LNCaP clone FGC (cell line): ENCODE results near the gene KBTBD7.

Source experiments
- DNase-seq: peaks from one replicate; pipeline ENCODE4 v3.0.0-alpha.2; 2011; ENCODE audit warnings: low read depth
- H3K4me3 ChIP-seq: 2 replicates; pipeline ENCODE4 v1.5.1; 2011; ENCODE audit warnings: mild to moderate bottlenecking, low read depth, low read length, control low read depth
- TF ChIP-seq, protein P1 (sequence below): IDR thresholded peaks from 2 replicates; pipeline ENCODE4 v1.5.1; 2012; ENCODE audit warnings: mild to moderate bottlenecking; ENCODE audit not compliant: control insufficient read depth, insufficient read depth; ENCODE audit errors: extremely low read depth

The KBTBD7 gene

GRCh38 chr13:41156620-41157019 lies 37.7 kb downstream of the KBTBD7 start:
- TF ChIP-seq, protein P1, sequence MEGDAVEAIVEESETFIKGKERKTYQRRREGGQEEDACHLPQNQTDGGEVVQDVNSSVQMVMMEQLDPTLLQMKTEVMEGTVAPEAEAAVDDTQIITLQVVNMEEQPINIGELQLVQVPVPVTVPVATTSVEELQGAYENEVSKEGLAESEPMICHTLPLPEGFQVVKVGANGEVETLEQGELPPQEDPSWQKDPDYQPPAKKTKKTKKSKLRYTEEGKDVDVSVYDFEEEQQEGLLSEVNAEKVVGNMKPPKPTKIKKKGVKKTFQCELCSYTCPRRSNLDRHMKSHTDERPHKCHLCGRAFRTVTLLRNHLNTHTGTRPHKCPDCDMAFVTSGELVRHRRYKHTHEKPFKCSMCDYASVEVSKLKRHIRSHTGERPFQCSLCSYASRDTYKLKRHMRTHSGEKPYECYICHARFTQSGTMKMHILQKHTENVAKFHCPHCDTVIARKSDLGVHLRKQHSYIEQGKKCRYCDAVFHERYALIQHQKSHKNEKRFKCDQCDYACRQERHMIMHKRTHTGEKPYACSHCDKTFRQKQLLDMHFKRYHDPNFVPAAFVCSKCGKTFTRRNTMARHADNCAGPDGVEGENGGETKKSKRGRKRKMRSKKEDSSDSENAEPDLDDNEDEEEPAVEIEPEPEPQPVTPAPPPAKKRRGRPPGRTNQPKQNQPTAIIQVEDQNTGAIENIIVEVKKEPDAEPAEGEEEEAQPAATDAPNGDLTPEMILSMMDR = no peak
- DNase-seq = no peak

GRCh38 chr13:41154042-41154441 lies 40.3 kb downstream of the KBTBD7 start:
- H3K4me3 ChIP-seq = no peak overlapping the region
- TF ChIP-seq, protein P1 = no peak
- DNase-seq = no peak

More at GRCh38 chr13:41156620-41157019, 37.7 kb downstream of the KBTBD7 start:
- H3K4me3 ChIP-seq = no peak overlapping the region

DNA sequence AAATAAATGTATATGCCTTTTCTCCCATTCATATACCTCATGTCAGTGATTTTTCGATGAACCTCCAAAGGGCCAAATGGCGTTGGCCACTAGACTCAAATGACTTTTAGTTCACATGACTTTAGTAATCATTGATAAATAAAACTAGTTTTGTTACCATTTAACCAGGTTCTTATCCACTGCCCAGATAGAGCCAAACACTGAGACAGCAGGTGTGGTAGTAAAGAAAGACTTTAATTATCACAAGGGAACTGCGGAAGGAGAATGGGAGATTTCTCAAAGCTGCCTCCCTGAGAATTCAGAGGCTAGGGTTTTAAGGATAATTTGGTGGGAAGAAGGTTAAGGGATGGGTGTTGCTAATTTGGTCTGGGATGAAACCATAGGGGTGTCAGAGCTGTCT lies 42.4 kb downstream of the KBTBD7 start:
- H3K4me3 ChIP-seq = no peak overlapping the region
- DNase-seq = no peak
- TF ChIP-seq, protein P1 = no peak

GRCh38 chr13:41150058-41150457 lies 44.3 kb downstream of the KBTBD7 start:
- no peak overlapping the region for H3K4me3 ChIP-seq
- TF ChIP-seq, protein P1 = no peak

DNA sequence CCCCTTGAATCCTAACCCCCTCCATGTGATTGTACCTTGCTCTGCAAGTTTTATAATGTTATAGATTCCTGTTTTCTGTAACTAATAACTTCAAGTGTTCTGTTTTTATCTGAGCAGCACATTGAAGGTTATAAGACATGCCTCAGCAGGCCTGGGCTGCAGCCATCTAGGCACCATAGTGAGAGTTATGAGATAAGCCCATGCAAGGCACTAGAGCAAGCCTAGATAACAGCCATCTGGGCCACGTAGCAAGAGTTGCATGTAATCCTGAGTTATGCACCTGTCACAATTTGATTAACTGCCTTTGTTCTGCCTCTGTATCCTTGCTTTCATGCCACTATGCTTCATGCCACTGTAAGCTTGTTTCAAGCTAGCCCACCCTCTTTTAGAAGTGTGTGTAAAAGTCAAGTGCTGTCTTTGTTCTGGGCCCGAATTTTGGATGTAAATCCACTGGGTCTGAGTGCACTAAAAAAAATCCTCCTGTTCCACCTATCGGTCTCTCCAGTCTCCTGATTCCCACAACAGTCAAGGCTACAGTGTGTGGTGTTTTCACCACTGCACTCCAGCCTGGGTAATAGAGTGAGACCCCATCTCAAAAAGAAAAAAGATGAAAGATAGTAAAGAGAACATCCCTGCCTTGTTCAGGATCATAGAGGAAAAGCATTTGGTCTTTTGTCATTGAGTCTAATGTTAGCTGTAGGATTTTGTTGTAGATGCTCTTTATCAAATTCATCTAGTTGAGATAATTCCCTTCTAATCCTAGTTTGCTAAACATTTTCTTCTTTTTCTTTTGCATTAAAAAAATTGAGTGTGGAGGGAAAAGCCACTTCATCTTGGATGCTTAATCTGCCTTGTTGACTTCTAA lies 45.7 kb downstream of the KBTBD7 start:
- TF ChIP-seq, protein P1 = no peak
- no peak overlapping the region for H3K4me3 ChIP-seq
- no peak for DNase-seq

More at GRCh38 chr13:41150058-41150457, 44.3 kb downstream of the KBTBD7 start:
- DNase-seq = no peak

DNA sequence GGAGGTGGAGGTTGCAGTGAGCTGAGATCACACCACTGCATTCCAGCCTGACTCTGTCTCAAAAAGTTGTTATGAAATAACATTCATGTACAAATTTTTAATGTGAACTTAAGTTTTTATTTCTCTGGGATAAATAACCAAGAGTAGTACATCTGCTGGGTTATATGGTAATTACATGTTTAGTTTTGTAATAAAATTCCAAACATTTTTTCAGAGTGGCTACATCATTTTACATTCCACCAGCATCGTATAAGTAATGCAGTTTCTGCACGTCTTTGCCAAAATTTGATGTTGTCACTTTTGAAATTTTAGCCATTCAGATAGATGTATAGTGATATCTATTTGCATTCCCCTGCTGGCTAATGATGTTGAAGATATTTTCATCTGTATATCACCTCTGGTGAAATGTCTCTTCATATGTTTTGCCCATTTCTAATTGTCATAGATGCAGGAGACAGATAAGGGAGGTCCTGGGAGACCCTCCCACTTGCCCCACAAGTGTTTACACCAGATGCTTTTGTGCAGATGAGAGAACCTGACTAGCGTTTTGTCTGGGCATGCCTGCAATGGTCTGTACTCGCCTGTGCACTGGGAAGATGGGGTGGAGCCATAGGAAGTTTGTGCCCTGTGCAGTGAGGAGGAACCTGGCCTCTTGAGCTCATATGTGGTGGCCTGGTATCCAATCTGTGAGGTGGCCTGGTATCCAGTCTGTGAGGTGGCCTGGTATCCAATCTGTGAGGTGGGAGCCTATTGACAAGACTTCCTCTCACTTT lies 49.0 kb downstream of the KBTBD7 start:
- H3K4me3 ChIP-seq = no peak overlapping the region
- DNase-seq = no peak
- TF ChIP-seq, protein P1 = no peak
